Stomach (tissue), 4 donors: ENCODE data around the gene ANKDD1B.

ENCODE experiments used
- EP300 ChIP-seq: sonication (generic); formaldehyde crosslinking; IDR thresholded peaks from one replicate; pipeline ENCODE4 v1.6.1; 2017; ENCODE audit warnings: antibody characterized with exemption
- POLR2A ChIP-seq, 4 donors: fragments of 450-650 bp; IDR thresholded peaks; one replicate each; pipeline ENCODE4 v1.6.1; 2016; ENCODE audit warnings: antibody characterized with exemption in 4 of 4, control low read depth in 2 of 4, mild to moderate bottlenecking in 1 of 4, moderate library complexity in 1 of 4

- TF ChIP-seq POLR2A (IDR thresholded peaks at IDR 0.05) (no peak), EP300 (no peak)
Observed at GRCh38 chr5:75612226-75612569, 945 bp downstream of the ANKDD1B start.
